GM23338 (cell line): ENCODE results near the gene WASL.

Experiments used
- CREB1 ChIP-seq: fragments of 250-450 bp; sonication (Bioruptor Pico); IDR thresholded peaks from 2 replicates; pipeline ENCODE4 v1.5.0; 2020; ENCODE audit warnings: low read depth, mild to moderate bottlenecking, moderate library complexity
- EZH2 ChIP-seq: fragments of 200-600 bp; sonication (generic); IDR thresholded peaks from one replicate; pipeline ENCODE4 v1.8.0; 2017; ENCODE audit warnings: antibody characterized with exemption, mild to moderate bottlenecking, low read depth; ENCODE audit not compliant: unreplicated experiment
- EZH2phosphoT487 ChIP-seq: fragments of 200-600 bp; sonication (generic); IDR thresholded peaks from one replicate; pipeline ENCODE4 v1.8.1; 2018; ENCODE audit warnings: antibody characterized with exemption; ENCODE audit not compliant: unreplicated experiment
- JUNB ChIP-seq: IDR thresholded peaks from one replicate; pipeline ENCODE4 v1.6.1; 2016; ENCODE audit warnings: antibody characterized with exemption; ENCODE audit not compliant: unreplicated experiment
- NANOG ChIP-seq: IDR thresholded peaks from 2 replicates; pipeline ENCODE4 v1.6.1; 2016; ENCODE audit warnings: antibody characterized with exemption, borderline replicate concordance
- POLR2AphosphoS5 ChIP-seq: IDR thresholded peaks from 2 replicates; pipeline ENCODE4 v1.6.1; 2016; ENCODE audit warnings: antibody characterized with exemption, low read depth
- STAT1 ChIP-seq: IDR thresholded peaks from one replicate; pipeline ENCODE4 v1.6.1; 2016; ENCODE audit warnings: antibody characterized with exemption; ENCODE audit not compliant: unreplicated experiment
- ZNF114 ChIP-seq: fragments of 250-450 bp; sonication (Bioruptor Pico); IDR thresholded peaks from 2 replicates; pipeline ENCODE4 v1.5.0; 2020; ENCODE audit warnings: mild to moderate bottlenecking, moderate library complexity
- TF ChIP-seq, protein P1 (sequence below), 2 experiments: fragments of 200-600 bp in 1 of 2; sonication (generic) in 1 of 2; conservative IDR thresholded peaks; 2 replicates each; pipeline versions ENCODE4 v1.5.1 to v1.6.1; 2016 to 2017; ENCODE audit warnings: antibody characterized with exemption in 2 of 2, low read depth in 2 of 2, mild to moderate bottlenecking in 2 of 2, moderate library complexity in 1 of 2
- TF ChIP-seq, protein P2 (sequence below): IDR thresholded peaks from one replicate; pipeline ENCODE4 v1.6.1; 2018; ENCODE audit warnings: antibody characterized with exemption; ENCODE audit not compliant: unreplicated experiment
- TF ChIP-seq, protein P3 (sequence below): fragments of 250-450 bp; sonication (Bioruptor Pico); IDR thresholded peaks from 2 replicates; pipeline ENCODE4 v1.5.0; 2020; ENCODE audit warnings: mild to moderate bottlenecking, moderate library complexity

DNA sequence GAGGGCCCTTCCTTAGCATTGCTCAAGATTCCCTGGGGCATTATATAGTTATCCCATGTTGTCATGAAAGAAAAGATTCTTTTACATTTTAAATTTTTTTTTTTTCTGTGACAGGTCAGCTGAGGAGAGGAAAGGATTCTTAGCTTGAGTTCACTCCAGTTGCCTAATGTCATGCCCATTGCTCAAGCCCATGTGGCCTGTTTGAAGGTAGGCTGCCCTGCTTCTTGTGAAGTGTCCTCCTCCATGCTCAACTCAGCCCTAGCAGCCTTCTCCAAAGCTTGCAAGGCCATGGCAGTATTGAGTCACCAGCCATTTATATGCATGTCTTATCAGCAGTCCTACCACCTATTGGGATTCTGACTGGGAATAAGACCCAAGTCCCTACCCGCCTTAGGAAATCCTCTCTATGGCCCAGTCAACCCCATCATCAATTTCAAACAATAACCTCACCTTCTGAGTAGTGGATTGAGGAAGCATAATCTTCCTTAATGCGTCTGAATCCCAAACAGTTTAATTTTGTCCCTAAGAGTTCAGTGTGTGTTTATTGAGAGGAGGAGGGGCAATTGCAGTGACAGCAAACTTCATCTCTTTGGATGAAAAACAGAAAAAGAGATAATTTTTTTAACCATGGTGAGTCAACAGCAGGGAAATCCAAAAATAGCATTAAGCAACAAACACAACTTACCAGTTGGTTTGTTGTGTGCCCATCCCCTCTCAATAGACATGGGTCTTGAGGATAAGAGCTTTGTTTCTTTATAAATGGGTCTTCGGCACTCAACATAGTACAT is 38.6 kb upstream of the WASL start:
- TF ChIP-seq, protein P1, sequence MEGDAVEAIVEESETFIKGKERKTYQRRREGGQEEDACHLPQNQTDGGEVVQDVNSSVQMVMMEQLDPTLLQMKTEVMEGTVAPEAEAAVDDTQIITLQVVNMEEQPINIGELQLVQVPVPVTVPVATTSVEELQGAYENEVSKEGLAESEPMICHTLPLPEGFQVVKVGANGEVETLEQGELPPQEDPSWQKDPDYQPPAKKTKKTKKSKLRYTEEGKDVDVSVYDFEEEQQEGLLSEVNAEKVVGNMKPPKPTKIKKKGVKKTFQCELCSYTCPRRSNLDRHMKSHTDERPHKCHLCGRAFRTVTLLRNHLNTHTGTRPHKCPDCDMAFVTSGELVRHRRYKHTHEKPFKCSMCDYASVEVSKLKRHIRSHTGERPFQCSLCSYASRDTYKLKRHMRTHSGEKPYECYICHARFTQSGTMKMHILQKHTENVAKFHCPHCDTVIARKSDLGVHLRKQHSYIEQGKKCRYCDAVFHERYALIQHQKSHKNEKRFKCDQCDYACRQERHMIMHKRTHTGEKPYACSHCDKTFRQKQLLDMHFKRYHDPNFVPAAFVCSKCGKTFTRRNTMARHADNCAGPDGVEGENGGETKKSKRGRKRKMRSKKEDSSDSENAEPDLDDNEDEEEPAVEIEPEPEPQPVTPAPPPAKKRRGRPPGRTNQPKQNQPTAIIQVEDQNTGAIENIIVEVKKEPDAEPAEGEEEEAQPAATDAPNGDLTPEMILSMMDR (conservative IDR thresholded peaks at IDR 0.05; ENCODE audit: low read depth in 2 of 2): no peak
- TF ChIP-seq NANOG: no peak
- no peak for TF ChIP-seq CREB1
- TF ChIP-seq EZH2: no peak
- TF ChIP-seq EZH2phosphoT487: no peak
- TF ChIP-seq, protein P2, sequence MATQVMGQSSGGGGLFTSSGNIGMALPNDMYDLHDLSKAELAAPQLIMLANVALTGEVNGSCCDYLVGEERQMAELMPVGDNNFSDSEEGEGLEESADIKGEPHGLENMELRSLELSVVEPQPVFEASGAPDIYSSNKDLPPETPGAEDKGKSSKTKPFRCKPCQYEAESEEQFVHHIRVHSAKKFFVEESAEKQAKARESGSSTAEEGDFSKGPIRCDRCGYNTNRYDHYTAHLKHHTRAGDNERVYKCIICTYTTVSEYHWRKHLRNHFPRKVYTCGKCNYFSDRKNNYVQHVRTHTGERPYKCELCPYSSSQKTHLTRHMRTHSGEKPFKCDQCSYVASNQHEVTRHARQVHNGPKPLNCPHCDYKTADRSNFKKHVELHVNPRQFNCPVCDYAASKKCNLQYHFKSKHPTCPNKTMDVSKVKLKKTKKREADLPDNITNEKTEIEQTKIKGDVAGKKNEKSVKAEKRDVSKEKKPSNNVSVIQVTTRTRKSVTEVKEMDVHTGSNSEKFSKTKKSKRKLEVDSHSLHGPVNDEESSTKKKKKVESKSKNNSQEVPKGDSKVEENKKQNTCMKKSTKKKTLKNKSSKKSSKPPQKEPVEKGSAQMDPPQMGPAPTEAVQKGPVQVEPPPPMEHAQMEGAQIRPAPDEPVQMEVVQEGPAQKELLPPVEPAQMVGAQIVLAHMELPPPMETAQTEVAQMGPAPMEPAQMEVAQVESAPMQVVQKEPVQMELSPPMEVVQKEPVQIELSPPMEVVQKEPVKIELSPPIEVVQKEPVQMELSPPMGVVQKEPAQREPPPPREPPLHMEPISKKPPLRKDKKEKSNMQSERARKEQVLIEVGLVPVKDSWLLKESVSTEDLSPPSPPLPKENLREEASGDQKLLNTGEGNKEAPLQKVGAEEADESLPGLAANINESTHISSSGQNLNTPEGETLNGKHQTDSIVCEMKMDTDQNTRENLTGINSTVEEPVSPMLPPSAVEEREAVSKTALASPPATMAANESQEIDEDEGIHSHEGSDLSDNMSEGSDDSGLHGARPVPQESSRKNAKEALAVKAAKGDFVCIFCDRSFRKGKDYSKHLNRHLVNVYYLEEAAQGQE: no peak
- no peak for TF ChIP-seq POLR2AphosphoS5
- no peak for TF ChIP-seq JUNB
- TF ChIP-seq ZNF114 (CRISPR knock-in tag): no peak
- no peak for TF ChIP-seq STAT1
- TF ChIP-seq, protein P3, sequence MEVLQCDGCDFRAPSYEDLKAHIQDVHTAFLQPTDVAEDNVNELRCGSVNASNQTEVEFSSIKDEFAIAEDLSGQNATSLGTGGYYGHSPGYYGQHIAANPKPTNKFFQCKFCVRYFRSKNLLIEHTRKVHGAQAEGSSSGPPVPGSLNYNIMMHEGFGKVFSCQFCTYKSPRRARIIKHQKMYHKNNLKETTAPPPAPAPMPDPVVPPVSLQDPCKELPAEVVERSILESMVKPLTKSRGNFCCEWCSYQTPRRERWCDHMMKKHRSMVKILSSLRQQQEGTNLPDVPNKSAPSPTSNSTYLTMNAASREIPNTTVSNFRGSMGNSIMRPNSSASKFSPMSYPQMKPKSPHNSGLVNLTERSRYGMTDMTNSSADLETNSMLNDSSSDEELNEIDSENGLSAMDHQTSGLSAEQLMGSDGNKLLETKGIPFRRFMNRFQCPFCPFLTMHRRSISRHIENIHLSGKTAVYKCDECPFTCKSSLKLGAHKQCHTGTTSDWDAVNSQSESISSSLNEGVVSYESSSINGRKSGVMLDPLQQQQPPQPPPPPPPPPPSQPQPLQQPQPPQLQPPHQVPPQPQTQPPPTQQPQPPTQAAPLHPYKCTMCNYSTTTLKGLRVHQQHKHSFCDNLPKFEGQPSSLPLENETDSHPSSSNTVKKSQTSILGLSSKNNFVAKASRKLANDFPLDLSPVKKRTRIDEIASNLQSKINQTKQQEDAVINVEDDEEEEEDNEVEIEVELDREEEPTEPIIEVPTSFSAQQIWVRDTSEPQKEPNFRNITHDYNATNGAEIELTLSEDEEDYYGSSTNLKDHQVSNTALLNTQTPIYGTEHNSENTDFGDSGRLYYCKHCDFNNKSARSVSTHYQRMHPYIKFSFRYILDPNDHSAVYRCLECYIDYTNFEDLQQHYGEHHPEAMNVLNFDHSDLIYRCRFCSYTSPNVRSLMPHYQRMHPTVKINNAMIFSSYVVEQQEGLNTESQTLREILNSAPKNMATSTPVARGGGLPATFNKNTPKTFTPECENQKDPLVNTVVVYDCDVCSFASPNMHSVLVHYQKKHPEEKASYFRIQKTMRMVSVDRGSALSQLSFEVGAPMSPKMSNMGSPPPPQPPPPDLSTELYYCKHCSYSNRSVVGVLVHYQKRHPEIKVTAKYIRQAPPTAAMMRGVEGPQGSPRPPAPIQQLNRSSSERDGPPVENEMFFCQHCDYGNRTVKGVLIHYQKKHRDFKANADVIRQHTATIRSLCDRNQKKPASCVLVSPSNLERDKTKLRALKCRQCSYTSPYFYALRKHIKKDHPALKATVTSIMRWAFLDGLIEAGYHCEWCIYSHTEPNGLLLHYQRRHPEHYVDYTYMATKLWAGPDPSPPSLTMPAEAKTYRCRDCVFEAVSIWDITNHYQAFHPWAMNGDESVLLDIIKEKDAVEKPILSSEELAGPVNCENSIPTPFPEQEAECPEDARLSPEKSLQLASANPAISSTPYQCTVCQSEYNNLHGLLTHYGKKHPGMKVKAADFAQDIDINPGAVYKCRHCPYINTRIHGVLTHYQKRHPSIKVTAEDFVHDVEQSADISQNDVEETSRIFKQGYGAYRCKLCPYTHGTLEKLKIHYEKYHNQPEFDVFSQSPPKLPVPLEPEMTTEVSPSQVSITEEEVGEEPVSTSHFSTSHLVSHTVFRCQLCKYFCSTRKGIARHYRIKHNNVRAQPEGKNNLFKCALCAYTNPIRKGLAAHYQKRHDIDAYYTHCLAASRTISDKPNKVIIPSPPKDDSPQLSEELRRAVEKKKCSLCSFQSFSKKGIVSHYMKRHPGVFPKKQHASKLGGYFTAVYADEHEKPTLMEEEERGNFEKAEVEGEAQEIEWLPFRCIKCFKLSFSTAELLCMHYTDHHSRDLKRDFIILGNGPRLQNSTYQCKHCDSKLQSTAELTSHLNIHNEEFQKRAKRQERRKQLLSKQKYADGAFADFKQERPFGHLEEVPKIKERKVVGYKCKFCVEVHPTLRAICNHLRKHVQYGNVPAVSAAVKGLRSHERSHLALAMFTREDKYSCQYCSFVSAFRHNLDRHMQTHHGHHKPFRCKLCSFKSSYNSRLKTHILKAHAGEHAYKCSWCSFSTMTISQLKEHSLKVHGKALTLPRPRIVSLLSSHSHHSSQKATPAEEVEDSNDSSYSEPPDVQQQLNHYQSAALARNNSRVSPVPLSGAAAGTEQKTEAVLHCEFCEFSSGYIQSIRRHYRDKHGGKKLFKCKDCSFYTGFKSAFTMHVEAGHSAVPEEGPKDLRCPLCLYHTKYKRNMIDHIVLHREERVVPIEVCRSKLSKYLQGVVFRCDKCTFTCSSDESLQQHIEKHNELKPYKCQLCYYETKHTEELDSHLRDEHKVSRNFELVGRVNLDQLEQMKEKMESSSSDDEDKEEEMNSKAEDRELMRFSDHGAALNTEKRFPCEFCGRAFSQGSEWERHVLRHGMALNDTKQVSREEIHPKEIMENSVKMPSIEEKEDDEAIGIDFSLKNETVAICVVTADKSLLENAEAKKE (CRISPR knock-in tag): no peak
